Loucy (cell line): ENCODE measurements around the gene RBM44.

ENCODE experiments used
- H2AFZ ChIP-seq: fragments of 200-600 bp; sonication (generic); 2 replicates; pipeline ENCODE4 v1.6.0; 2016; ENCODE audit warnings: antibody characterized with exemption, mild to moderate bottlenecking, low read length, moderate library complexity
- H3F3A ChIP-seq: fragments of 200-600 bp; 2 replicates; pipeline ENCODE4 v1.6.0; 2016; ENCODE audit warnings: antibody characterized with exemption, low read depth, mild to moderate bottlenecking
- H3K27me3 ChIP-seq: fragments of 200-600 bp; sonication (generic); 2 replicates; pipeline ENCODE4 v1.6.1; 2014; ENCODE audit warnings: low read length, mild to moderate bottlenecking; ENCODE audit not compliant: insufficient read depth, poor library complexity, severe bottlenecking
- H3K36me3 ChIP-seq: fragments of 200-600 bp; sonication (generic); 2 replicates; pipeline ENCODE4 v1.6.1; 2016; ENCODE audit warnings: low read length; ENCODE audit not compliant: insufficient read depth
- H3K4me1 ChIP-seq: fragments of 200-600 bp; sonication (generic); 2 replicates; pipeline ENCODE4 v1.5.1; 2014; ENCODE audit warnings: low read length, mild to moderate bottlenecking; ENCODE audit not compliant: insufficient read depth, poor library complexity, severe bottlenecking
- H3K4me2 ChIP-seq: fragments of 200-600 bp; sonication (generic); 2 replicates; pipeline ENCODE4 v1.6.0; 2014; ENCODE audit warnings: antibody characterized with exemption, low read length, low read depth, mild to moderate bottlenecking; ENCODE audit not compliant: poor library complexity, severe bottlenecking
- H3K4me3 ChIP-seq: fragments of 200-600 bp; sonication (generic); 2 replicates; pipeline ENCODE4 v1.5.1; 2014; ENCODE audit warnings: low read length, mild to moderate bottlenecking, mixed read lengths; ENCODE audit not compliant: poor library complexity, severe bottlenecking
- H3K79me2 ChIP-seq: fragments of 200-600 bp; sonication (generic); 2 replicates; pipeline ENCODE4 v1.6.1; 2014; ENCODE audit warnings: low read length; ENCODE audit not compliant: insufficient read depth
- H3K9ac ChIP-seq: fragments of 200-600 bp; sonication (generic); 2 replicates; pipeline ENCODE4 v1.6.0; 2014; ENCODE audit warnings: mild to moderate bottlenecking, low read depth, low read length, moderate library complexity; ENCODE audit not compliant: poor library complexity, severe bottlenecking
- H3K9me2 ChIP-seq: fragments of 200-600 bp; sonication (generic); replicated peaks from 2 replicates; pipeline ENCODE4 v1.6.1; 2016; ENCODE audit warnings: low read depth, low read length, mixed read lengths
- H3K9me3 ChIP-seq: fragments of 200-600 bp; sonication (generic); 2 replicates; pipeline ENCODE4 v1.6.1; 2014; ENCODE audit warnings: mild to moderate bottlenecking, antibody characterized with exemption, low read length, low read depth; ENCODE audit not compliant: insufficient read depth
- H4K20me1 ChIP-seq: fragments of 200-600 bp; sonication (generic); 2 replicates; pipeline ENCODE4 v1.6.0; 2014; ENCODE audit warnings: antibody characterized with exemption, low read length, mild to moderate bottlenecking; ENCODE audit not compliant: insufficient read depth, poor library complexity, severe bottlenecking
- EZH2phosphoT487 ChIP-seq: fragments of 200-600 bp; IDR thresholded peaks from 2 replicates; pipeline ENCODE4 v1.6.1; 2018; ENCODE audit warnings: antibody characterized with exemption, mild to moderate bottlenecking, moderate library complexity, borderline replicate concordance
- TF ChIP-seq, protein P1 (sequence below): fragments of 200-600 bp; sonication (generic); conservative IDR thresholded peaks from 2 replicates; pipeline ENCODE4 v1.5.1; 2014; ENCODE audit warnings: mild to moderate bottlenecking, antibody characterized with exemption, low read length

Gene RBM44

DNA sequence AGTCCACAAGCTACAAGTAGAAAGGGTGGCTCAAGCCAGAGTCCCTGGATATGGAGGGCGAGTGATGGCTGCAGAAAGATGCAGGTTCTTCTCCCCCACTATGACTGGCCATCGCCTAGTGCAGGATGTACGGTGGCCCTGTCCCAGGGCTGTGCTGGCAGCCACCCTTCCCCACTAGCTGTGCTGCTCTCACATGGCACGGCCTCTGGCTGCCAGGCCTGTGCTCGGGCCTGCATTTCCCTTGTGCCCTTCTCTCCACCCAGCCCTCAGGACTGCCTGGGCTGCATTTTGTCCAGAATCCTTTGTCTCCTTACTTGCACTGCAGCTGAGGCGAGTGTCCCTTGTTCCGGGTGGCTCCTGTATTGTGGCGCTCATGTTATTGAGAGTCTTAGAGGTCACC is 59.2 kb downstream of the RBM44 start:
- no peak overlapping the region for H3K9ac ChIP-seq
- no peaks in the 10 kb centered on the region for H3K27me3 ChIP-seq
- H3K79me2 ChIP-seq, result no peaks in the 10 kb centered on the region
- no peak overlapping the region for H2AFZ ChIP-seq
- H3K9me3 ChIP-seq, result no peaks in the 10 kb centered on the region
- no peak overlapping the region for H3K4me3 ChIP-seq
- H4K20me1 ChIP-seq, result no peaks in the 10 kb centered on the region
- H3F3A ChIP-seq, result no peaks in the 10 kb centered on the region
- H3K9me2 ChIP-seq, result no peaks in the 10 kb centered on the region
- H3K4me1 ChIP-seq, result peaks cover 2% of the 10 kb centered on the region
- no peak for TF ChIP-seq EZH2phosphoT487
- TF ChIP-seq, protein P1, sequence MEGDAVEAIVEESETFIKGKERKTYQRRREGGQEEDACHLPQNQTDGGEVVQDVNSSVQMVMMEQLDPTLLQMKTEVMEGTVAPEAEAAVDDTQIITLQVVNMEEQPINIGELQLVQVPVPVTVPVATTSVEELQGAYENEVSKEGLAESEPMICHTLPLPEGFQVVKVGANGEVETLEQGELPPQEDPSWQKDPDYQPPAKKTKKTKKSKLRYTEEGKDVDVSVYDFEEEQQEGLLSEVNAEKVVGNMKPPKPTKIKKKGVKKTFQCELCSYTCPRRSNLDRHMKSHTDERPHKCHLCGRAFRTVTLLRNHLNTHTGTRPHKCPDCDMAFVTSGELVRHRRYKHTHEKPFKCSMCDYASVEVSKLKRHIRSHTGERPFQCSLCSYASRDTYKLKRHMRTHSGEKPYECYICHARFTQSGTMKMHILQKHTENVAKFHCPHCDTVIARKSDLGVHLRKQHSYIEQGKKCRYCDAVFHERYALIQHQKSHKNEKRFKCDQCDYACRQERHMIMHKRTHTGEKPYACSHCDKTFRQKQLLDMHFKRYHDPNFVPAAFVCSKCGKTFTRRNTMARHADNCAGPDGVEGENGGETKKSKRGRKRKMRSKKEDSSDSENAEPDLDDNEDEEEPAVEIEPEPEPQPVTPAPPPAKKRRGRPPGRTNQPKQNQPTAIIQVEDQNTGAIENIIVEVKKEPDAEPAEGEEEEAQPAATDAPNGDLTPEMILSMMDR, result no peak
- H3K36me3 ChIP-seq, result no peaks in the 10 kb centered on the region
- H3K4me2 ChIP-seq, result no peak overlapping the region

DNA sequence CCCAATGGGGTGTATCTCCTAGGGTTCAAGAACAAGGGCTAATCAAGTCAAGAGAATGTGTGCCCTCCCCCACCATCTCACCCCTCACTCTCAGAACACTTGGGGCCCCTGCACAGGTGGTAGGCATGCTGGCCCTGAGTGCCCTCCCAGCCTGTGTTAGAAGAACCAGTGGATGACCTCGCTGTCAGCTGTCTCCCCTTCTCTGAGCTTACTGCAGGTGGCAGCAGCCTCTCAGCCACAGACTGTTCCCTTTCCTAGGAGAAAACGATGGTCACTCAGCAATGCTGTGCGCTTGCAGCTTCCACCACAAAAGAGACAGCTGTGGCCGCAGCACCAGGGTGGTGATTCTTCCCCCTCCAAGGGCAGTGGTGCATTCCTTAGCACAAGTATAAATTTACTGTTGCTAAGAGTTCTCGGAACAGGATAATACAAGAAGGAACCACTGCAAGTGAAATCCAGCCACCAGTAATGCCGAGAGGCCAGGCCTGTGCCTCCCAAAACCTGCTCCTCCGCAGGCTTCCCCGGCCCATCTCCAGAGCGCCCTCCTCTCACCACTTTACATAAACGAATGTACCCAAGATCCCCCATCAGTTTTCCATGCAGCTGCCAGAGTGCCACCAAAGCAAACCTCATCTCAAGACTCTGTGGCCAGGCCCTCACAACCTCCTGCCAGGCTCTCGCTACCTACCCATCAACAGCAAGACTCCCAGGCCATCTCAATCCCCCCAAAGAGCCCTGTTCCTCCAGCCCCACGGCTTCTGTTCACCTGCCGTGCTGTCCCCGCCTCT is 59.9 kb downstream of the RBM44 start:
- Histone ChIP-seq H2AFZ (no peak overlapping the region), H3K4me3 (no peak overlapping the region), H3K4me2 (no peak overlapping the region), H3K27me3 (no peaks in the 10 kb centered on the region), H3K79me2 (no peaks in the 10 kb centered on the region), H3K9me2 (no peaks in the 10 kb centered on the region), H3F3A (no peaks in the 10 kb centered on the region), H3K9me3 (no peaks in the 10 kb centered on the region), H3K36me3 (no peaks in the 10 kb centered on the region), H4K20me1 (no peaks in the 10 kb centered on the region), H3K4me1 (peaks cover 2% of the 10 kb centered on the region), H3K9ac (no peak overlapping the region)
- no peak for TF ChIP-seq EZH2phosphoT487
- TF ChIP-seq, protein P1, result peak; percentile 85

DNA sequence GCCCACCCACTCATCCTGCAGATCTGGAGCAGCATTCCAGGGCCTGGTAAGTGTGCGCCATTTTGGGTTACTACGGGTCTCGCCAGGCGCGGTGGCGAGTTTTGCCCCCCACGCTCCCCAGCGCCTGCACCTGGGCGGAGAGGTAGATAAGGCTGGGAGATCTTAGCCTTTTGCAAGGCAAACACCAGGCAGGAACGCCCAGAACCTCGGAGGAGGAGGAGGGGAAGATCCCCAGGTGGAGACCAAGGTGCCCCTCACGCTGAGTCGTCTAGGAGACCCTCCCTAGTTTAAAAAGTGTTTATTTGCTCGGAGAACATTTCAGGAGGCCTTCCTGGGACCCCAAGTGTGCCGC is 60.5 kb downstream of the RBM44 start:
- Histone ChIP-seq H3K27me3 (no peaks in the 10 kb centered on the region), H2AFZ (no peak overlapping the region), H3K4me3 (no peak overlapping the region), H3K9me3 (no peaks in the 10 kb centered on the region), H3K79me2 (no peaks in the 10 kb centered on the region), H3K4me1 (peaks cover 2% of the 10 kb centered on the region), H3K36me3 (no peaks in the 10 kb centered on the region), H4K20me1 (no peaks in the 10 kb centered on the region), H3K9me2 (no peaks in the 10 kb centered on the region), H3K4me2 (no peak overlapping the region), H3F3A (no peaks in the 10 kb centered on the region), H3K9ac (no peak overlapping the region)
- TF ChIP-seq EZH2phosphoT487, result no peak
- TF ChIP-seq, protein P1, result no peak
